ENCODE data around the gene AQP1.

Gene AQP1

DNA sequence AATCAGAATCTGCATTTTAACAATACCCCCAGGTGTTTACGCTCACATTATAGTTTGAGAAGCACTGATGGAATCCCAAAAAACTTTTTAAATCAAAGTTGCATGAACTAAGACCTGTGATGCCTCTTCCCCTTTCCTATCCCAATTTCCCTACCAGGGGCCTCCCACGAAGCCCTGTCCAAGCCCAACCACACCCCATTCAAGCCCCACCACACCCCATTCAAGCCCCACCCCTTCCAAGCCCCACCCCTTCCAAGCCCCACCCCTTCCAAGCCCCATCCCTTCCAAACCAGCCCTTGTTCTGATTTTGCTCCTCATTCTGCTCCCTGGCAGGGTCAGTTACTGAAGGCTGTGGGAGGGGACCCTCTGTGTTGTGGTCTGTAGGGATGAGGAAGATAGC, 9.8 kb upstream of the AQP1 start:
- TF ChIP-seq, protein P1, sequence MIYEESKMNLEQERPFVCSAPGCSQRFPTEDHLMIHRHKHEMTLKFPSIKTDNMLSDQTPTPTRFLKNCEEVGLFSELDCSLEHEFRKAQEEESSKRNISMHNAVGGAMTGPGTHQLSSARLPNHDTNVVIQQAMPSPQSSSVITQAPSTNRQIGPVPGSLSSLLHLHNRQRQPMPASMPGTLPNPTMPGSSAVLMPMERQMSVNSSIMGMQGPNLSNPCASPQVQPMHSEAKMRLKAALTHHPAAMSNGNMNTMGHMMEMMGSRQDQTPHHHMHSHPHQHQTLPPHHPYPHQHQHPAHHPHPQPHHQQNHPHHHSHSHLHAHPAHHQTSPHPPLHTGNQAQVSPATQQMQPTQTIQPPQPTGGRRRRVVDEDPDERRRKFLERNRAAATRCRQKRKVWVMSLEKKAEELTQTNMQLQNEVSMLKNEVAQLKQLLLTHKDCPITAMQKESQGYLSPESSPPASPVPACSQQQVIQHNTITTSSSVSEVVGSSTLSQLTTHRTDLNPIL (CRISPR knock-in tag; IDR thresholded peaks at IDR 0.05; ENCODE audit: low read depth), result no peak
- no peak for TF ChIP-seq ZNF8 (CRISPR knock-in tag; IDR thresholded peaks at IDR 0.05)
- ATAC-seq, result no peak

DNA sequence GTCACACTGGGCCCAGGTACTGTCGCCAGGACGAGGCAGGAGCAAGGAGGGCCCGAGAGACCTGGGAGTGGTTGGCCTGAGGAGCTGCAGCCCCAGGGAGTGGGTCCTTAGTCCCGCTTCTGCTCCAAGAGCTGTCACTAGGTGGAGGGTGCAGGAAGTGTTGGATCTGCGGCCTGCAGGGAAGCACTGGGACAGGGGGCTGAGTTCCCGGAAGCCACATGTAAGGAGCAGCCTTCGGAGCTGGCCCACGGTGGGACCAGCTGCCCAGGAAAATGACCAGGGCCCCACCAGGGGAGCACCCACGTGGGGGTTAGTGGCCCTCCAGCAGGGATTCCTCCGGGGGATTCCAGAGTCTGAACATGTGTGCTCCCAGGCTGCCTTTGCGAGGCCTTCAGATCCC, 9.2 kb upstream of the AQP1 start:
- TF ChIP-seq CSDC2 (CRISPR knock-in tag; IDR thresholded peaks at IDR 0.05) (no peak), ZFP30 (CRISPR knock-in tag; IDR thresholded peaks at IDR 0.05) (no peak), ESRRG (CRISPR knock-in tag; IDR thresholded peaks at IDR 0.05) (no peak)
- no peak for ATAC-seq

DNA sequence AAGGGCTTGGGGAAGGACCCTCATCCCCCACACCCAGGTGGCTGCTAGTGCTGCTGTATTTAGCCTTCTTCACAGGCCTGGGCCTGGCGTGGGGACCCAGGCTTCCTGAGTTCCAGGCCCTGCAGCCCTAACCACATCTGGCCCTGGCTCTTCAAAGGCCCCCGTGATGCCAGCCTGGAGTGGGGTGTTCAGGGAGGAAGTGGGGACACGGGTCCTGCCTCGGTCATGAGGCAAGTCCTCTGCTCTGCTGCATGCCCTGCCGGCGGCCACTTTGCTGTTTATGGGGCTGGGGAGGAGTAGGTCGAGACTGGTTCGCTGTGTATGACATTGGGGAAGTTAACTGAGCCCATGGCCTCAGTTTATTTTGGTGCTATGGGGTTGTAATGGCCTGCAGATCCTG, 8.5 kb upstream of the AQP1 start:
- no peak for ATAC-seq
- TF ChIP-seq PPARA (CRISPR knock-in tag; IDR thresholded peaks at IDR 0.05; ENCODE audit: borderline replicate concordance) (no peak), ZFP3 (CRISPR knock-in tag; IDR thresholded peaks at IDR 0.05) (no peak), SNAI2 (CRISPR knock-in tag; IDR thresholded peaks at IDR 0.05) (no peak), TOX (CRISPR knock-in tag; IDR thresholded peaks at IDR 0.05; ENCODE audit: borderline replicate concordance) (no peak), ZNF8 (CRISPR knock-in tag; IDR thresholded peaks at IDR 0.05) (no peak), ZFP30 (CRISPR knock-in tag; IDR thresholded peaks at IDR 0.05) (no peak), ZNF70 (CRISPR knock-in tag; IDR thresholded peaks at IDR 0.05) (no peak), OSR1 (CRISPR knock-in tag; IDR thresholded peaks at IDR 0.05) (no peak), TCF4 (CRISPR knock-in tag; IDR thresholded peaks at IDR 0.05; ENCODE audit: borderline replicate concordance) (no peak)
- TF ChIP-seq, protein P2, sequence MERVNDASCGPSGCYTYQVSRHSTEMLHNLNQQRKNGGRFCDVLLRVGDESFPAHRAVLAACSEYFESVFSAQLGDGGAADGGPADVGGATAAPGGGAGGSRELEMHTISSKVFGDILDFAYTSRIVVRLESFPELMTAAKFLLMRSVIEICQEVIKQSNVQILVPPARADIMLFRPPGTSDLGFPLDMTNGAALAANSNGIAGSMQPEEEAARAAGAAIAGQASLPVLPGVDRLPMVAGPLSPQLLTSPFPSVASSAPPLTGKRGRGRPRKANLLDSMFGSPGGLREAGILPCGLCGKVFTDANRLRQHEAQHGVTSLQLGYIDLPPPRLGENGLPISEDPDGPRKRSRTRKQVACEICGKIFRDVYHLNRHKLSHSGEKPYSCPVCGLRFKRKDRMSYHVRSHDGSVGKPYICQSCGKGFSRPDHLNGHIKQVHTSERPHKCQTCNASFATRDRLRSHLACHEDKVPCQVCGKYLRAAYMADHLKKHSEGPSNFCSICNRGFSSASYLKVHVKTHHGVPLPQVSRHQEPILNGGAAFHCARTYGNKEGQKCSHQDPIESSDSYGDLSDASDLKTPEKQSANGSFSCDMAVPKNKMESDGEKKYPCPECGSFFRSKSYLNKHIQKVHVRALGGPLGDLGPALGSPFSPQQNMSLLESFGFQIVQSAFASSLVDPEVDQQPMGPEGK (CRISPR knock-in tag; IDR thresholded peaks at IDR 0.05; ENCODE audit: borderline replicate concordance), result no peak
- TF ChIP-seq, protein P3, sequence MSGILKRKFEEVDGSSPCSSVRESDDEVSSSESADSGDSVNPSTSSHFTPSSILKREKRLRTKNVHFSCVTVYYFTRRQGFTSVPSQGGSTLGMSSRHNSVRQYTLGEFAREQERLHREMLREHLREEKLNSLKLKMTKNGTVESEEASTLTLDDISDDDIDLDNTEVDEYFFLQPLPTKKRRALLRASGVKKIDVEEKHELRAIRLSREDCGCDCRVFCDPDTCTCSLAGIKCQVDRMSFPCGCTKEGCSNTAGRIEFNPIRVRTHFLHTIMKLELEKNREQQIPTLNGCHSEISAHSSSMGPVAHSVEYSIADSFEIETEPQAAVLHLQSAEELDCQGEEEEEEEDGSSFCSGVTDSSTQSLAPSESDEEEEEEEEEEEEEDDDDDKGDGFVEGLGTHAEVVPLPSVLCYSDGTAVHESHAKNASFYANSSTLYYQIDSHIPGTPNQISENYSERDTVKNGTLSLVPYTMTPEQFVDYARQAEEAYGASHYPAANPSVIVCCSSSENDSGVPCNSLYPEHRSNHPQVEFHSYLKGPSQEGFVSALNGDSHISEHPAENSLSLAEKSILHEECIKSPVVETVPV (CRISPR knock-in tag; IDR thresholded peaks at IDR 0.05), result no peak

DNA sequence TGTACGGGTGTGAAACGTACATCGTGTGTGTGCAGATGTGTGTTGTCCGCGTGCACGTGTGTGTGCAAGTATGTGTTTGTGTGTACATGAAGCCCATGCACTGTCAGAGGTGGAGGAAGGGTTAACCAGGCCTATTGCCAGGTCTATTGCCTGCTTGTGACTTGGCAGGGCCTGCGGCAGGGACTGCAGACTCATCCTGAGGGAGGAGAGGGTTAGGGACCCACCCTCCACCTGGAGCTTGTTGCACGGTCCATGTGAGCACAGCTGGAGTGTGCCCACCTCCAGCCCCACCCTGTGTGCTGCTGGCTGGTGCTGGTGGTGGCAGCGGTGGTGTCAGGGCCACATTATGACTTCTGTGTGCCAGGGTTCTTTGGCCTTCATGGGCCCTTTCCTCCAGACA, 7.1 kb upstream of the AQP1 start:
- no peak for ATAC-seq

More for the DNA sequence above, 7.1 kb upstream of the AQP1 start:
- no peak for TF ChIP-seq PPARA (CRISPR knock-in tag; IDR thresholded peaks at IDR 0.05; ENCODE audit: borderline replicate concordance)
- TF ChIP-seq SNAI2 (CRISPR knock-in tag; IDR thresholded peaks at IDR 0.05), result no peak
- no peak for TF ChIP-seq CSDC2 (CRISPR knock-in tag; IDR thresholded peaks at IDR 0.05)
- TF ChIP-seq ZNF8 (CRISPR knock-in tag; IDR thresholded peaks at IDR 0.05), result no peak
- TF ChIP-seq ZC3H10 (CRISPR knock-in tag; IDR thresholded peaks at IDR 0.05), result no peak
- no peak for TF ChIP-seq ZFP3 (CRISPR knock-in tag; IDR thresholded peaks at IDR 0.05)
- TF ChIP-seq, protein P4, sequence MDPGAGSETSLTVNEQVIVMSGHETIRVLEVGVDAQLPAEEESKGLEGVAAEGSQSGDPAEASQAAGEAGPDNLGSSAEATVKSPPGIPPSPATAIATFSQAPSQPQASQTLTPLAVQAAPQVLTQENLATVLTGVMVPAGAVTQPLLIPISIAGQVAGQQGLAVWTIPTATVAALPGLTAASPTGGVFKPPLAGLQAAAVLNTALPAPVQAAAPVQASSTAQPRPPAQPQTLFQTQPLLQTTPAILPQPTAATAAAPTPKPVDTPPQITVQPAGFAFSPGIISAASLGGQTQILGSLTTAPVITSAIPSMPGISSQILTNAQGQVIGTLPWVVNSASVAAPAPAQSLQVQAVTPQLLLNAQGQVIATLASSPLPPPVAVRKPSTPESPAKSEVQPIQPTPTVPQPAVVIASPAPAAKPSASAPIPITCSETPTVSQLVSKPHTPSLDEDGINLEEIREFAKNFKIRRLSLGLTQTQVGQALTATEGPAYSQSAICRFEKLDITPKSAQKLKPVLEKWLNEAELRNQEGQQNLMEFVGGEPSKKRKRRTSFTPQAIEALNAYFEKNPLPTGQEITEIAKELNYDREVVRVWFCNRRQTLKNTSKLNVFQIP (CRISPR knock-in tag; IDR thresholded peaks at IDR 0.05; ENCODE audit: borderline replicate concordance, low read depth), result no peak
- TF ChIP-seq ARNTL (CRISPR knock-in tag; IDR thresholded peaks at IDR 0.05; ENCODE audit: borderline replicate concordance, low read depth), result no peak
- no peak for TF ChIP-seq ZNF565 (CRISPR knock-in tag; conservative IDR thresholded peaks at IDR 0.05; ENCODE audit: low read depth)
- TF ChIP-seq, protein P2 (CRISPR knock-in tag; IDR thresholded peaks at IDR 0.05; ENCODE audit: borderline replicate concordance), result no peak
- no peak for TF ChIP-seq BACH2 (CRISPR knock-in tag; IDR thresholded peaks at IDR 0.05; ENCODE audit: borderline replicate concordance)
- TF ChIP-seq ZFP30 (CRISPR knock-in tag; IDR thresholded peaks at IDR 0.05), result no peak
- no peak for TF ChIP-seq ESRRG (CRISPR knock-in tag; IDR thresholded peaks at IDR 0.05)
- no peak for TF ChIP-seq TOX (CRISPR knock-in tag; IDR thresholded peaks at IDR 0.05; ENCODE audit: borderline replicate concordance)
- no peak for TF ChIP-seq OSR1 (CRISPR knock-in tag; IDR thresholded peaks at IDR 0.05)
- TF ChIP-seq ZNF70 (CRISPR knock-in tag; IDR thresholded peaks at IDR 0.05), result no peak
- TF ChIP-seq, protein P5, sequence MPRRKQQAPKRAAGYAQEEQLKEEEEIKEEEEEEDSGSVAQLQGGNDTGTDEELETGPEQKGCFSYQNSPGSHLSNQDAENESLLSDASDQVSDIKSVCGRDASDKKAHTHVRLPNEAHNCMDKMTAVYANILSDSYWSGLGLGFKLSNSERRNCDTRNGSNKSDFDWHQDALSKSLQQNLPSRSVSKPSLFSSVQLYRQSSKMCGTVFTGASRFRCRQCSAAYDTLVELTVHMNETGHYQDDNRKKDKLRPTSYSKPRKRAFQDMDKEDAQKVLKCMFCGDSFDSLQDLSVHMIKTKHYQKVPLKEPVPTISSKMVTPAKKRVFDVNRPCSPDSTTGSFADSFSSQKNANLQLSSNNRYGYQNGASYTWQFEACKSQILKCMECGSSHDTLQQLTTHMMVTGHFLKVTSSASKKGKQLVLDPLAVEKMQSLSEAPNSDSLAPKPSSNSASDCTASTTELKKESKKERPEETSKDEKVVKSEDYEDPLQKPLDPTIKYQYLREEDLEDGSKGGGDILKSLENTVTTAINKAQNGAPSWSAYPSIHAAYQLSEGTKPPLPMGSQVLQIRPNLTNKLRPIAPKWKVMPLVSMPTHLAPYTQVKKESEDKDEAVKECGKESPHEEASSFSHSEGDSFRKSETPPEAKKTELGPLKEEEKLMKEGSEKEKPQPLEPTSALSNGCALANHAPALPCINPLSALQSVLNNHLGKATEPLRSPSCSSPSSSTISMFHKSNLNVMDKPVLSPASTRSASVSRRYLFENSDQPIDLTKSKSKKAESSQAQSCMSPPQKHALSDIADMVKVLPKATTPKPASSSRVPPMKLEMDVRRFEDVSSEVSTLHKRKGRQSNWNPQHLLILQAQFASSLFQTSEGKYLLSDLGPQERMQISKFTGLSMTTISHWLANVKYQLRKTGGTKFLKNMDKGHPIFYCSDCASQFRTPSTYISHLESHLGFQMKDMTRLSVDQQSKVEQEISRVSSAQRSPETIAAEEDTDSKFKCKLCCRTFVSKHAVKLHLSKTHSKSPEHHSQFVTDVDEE (CRISPR knock-in tag; IDR thresholded peaks at IDR 0.05), result no peak
- no peak for TF ChIP-seq ISL1 (CRISPR knock-in tag; IDR thresholded peaks at IDR 0.05)
- no peak for TF ChIP-seq RARB (CRISPR knock-in tag; IDR thresholded peaks at IDR 0.05)
- TF ChIP-seq, protein P3 (CRISPR knock-in tag; IDR thresholded peaks at IDR 0.05), result no peak
